GM10266 (cell line): ENCODE data around the gene ASGR2.

Experiments used
- DNase-seq: peaks from one replicate; pipeline ENCODE4 v3.0.0; 2012; ENCODE audit errors: extremely low spot score
- CTCF ChIP-seq: IDR thresholded peaks from 2 replicates; pipeline ENCODE4 v1.5.1; 2012; ENCODE audit warnings: mild to moderate bottlenecking, low read depth; ENCODE audit not compliant: control insufficient read depth, insufficient read depth; ENCODE audit errors: missing control alignments

The ASGR2 gene

GRCh38 chr17:7070712-7071111 lies 43.9 kb downstream of the ASGR2 start:
- TF ChIP-seq CTCF: no peak
- no peak for DNase-seq

- no peak for TF ChIP-seq CTCF
- DNase-seq: no peak
Measured at GRCh38 chr17:7068268-7068667, 46.4 kb downstream of the ASGR2 start.

- no peak for TF ChIP-seq CTCF
- DNase-seq: no peak
Measured at GRCh38 chr17:7067198-7067597, 47.4 kb downstream of the ASGR2 start.

- TF ChIP-seq CTCF: no peak
- DNase-seq: no peak
Measured at GRCh38 chr17:7064261-7064660, 50.4 kb downstream of the ASGR2 start.

- no peak for TF ChIP-seq CTCF
- DNase-seq: no peak
Measured at GRCh38 chr17:7063518-7064094, 51.0 kb downstream of the ASGR2 start.

GRCh38 chr17:7060165-7060891 lies 54.3 kb downstream of the ASGR2 start:
- no peak for TF ChIP-seq CTCF
- DNase-seq: no peak

- DNase-seq: no peak
- no peak for TF ChIP-seq CTCF
Measured at GRCh38 chr17:7058831-7059447, 55.7 kb downstream of the ASGR2 start.
